GM12878 (cell line): Measurements from ENCODE around the gene BMP8B. TPM values are rescaled to one million over a fixed set of nuclear protein-coding genes. Genes with fewer than 3 reads are reported as not detected.

ENCODE experiments used
- ATAC-seq: fragments of 200-7000 bp; cut with Tn5 transposase; 3 replicates; pipeline ENCODE4 v1.9.1; 2020; ENCODE audit warnings: mild to moderate bottlenecking, moderate library complexity
- BruUV-seq: library from RNA; stranded (reverse); fragments of 400-500 nt; replicated peaks from 2 replicates; lab custom pipeline; 2021; lab: Mats Ljungman, UMichigan
- CTCF ChIA-PET: fragments of 300-600 bp; sonication (Branson Sonifier 250); formaldehyde crosslinking; extraction: SDS; loops from one replicate; lab custom pipeline; 2021; ENCODE audit warnings: inconsistent platforms; lab: Yijun Ruan, JAX
- POLR2A ChIA-PET: fragments of 350-600 bp; formaldehyde crosslinking; extraction: SDS; loops from one replicate; lab custom pipeline; 2021; ENCODE audit warnings: inconsistent platforms; lab: Charles Lee
- RAD21 ChIA-PET: fragments of 300-600 bp; sonication (Branson Sonifier 250); formaldehyde crosslinking; loops from one replicate; lab custom pipeline; 2023; ENCODE audit warnings: antibody characterized with exemption; ENCODE audit not compliant: unreplicated experiment; lab: Charles Lee
- SMC1A ChIA-PET: fragments of 300-600 bp; sonication (Branson Sonifier 250); formaldehyde crosslinking; loops from one replicate; lab custom pipeline; 2023; ENCODE audit not compliant: unreplicated experiment, uncharacterized antibody; lab: Charles Lee
- DNase-seq: peaks from one replicate; pipeline ENCODE4 v3.0.0-alpha.2; 2011; ENCODE audit warnings: low read depth, low spot score
- FAIRE-seq: peaks from 3 replicates; lab custom pipeline; 2011; peaks lifted over from hg19 to GRCh38; lab: Jason Lieb, UNC
- H2AFZ ChIP-seq: 2 replicates; pipeline ENCODE4 v1.6.0; 2011; ENCODE audit warnings: low read depth, low read length, control low read depth; ENCODE audit not compliant: control insufficient read depth
- H3K27ac ChIP-seq: 2 replicates; pipeline ENCODE4 v1.5.1; 2011; ENCODE audit warnings: control low read depth; ENCODE audit not compliant: control insufficient read depth, insufficient read depth
- H3K27me3 ChIP-seq, 2 experiments: replicated peaks in 1 of 2; 2 replicates each; pipeline versions ENCODE4 v1.6.0 to v1.6.1; 2011; ENCODE audit warnings: low read length in 1 of 2; ENCODE audit not compliant: control insufficient read depth in 2 of 2, insufficient read depth in 2 of 2
- H3K36me3 ChIP-seq, 2 experiments: 2 replicates each; pipeline ENCODE4 v1.5.1; 2011; ENCODE audit warnings: low read length in 1 of 2; ENCODE audit not compliant: control insufficient read depth in 2 of 2, insufficient read depth in 2 of 2
- H3K4me1 ChIP-seq: 2 replicates; pipeline ENCODE4 v1.6.1; 2011; ENCODE audit warnings: mild to moderate bottlenecking, low read length, moderate library complexity, mixed read lengths; ENCODE audit not compliant: control insufficient read depth, insufficient read depth
- H3K4me2 ChIP-seq: 2 replicates; pipeline ENCODE4 v1.6.0; 2011; ENCODE audit warnings: control low read depth; ENCODE audit not compliant: control insufficient read depth, insufficient read depth
- H3K4me3 ChIP-seq: fragments of 200-600 bp; sonication (generic); 2 replicates; pipeline ENCODE4 v1.5.1; 2016
- H3K79me2 ChIP-seq: 2 replicates; pipeline ENCODE4 v1.6.0; 2011; ENCODE audit warnings: low read length; ENCODE audit not compliant: control insufficient read depth, insufficient read depth
- H3K9ac ChIP-seq: 2 replicates; pipeline ENCODE4 v1.8.0; 2011; ENCODE audit warnings: low read length, control low read depth, mixed read lengths; ENCODE audit not compliant: control insufficient read depth, insufficient read depth
- H3K9me3 ChIP-seq: replicated peaks from 3 replicates; pipeline ENCODE4 v1.5.1; 2011; ENCODE audit warnings: mild to moderate bottlenecking, low read length; ENCODE audit not compliant: control insufficient read depth, insufficient read depth
- H4K20me1 ChIP-seq: 2 replicates; pipeline ENCODE4 v1.6.0; 2011; ENCODE audit not compliant: control insufficient read depth, insufficient read depth
- BCL3 ChIP-seq: IDR thresholded peaks from 2 replicates; pipeline ENCODE4 v1.6.1; 2011; ENCODE audit warnings: borderline replicate concordance, low read depth, mild to moderate bottlenecking, moderate library complexity, low read length; ENCODE audit not compliant: insufficient read depth, poor library complexity, severe bottlenecking
- BHLHE40 ChIP-seq, 2 experiments: fragments of 450-650 bp in 1 of 2; IDR thresholded peaks; 2 replicates each; pipeline ENCODE4 v1.6.1; 2011 to 2017; ENCODE audit warnings: low read depth in 2 of 2, borderline replicate concordance in 1 of 2, improper control_type of control experiment in 1 of 2, low read length in 1 of 2, mild to moderate bottlenecking in 1 of 2
- BMI1 ChIP-seq: fragments of 450-650 bp; IDR thresholded peaks from 2 replicates; pipeline ENCODE4 v1.6.1; 2016; ENCODE audit warnings: mild to moderate bottlenecking, moderate library complexity, borderline replicate concordance
- JUND ChIP-seq: IDR thresholded peaks from 2 replicates; pipeline ENCODE4 v1.6.1; 2012; ENCODE audit warnings: low read depth, mild to moderate bottlenecking, low read length, improper control_type of control experiment, moderate library complexity
- KAT2A ChIP-seq: conservative IDR thresholded peaks from 2 replicates; pipeline ENCODE4 v1.6.1; 2011; ENCODE audit warnings: low read depth, low read length; ENCODE audit not compliant: control insufficient read depth
- LARP7 ChIP-seq: fragments of 450-650 bp; IDR thresholded peaks from 2 replicates; pipeline ENCODE4 v1.6.1; 2017; ENCODE audit warnings: mild to moderate bottlenecking
- MXI1 ChIP-seq: fragments of 150-350 bp; IDR thresholded peaks from 2 replicates; pipeline ENCODE4 v1.6.1; 2011; ENCODE audit warnings: low read depth, mild to moderate bottlenecking, inconsistent platforms, low read length, improper control_type of control experiment
- NFIC ChIP-seq: IDR thresholded peaks from 2 replicates; pipeline ENCODE4 v1.6.1; 2012; ENCODE audit warnings: low read depth, mild to moderate bottlenecking, inconsistent platforms, low read length, moderate library complexity
- NKRF ChIP-seq: fragments of 450-650 bp; conservative IDR thresholded peaks from 2 replicates; pipeline ENCODE4 v1.6.1; 2017; ENCODE audit warnings: mild to moderate bottlenecking, moderate library complexity
- PKNOX1 ChIP-seq: fragments of 450-650 bp; IDR thresholded peaks from 2 replicates; pipeline ENCODE4 v1.6.1; 2016; ENCODE audit warnings: mild to moderate bottlenecking
- RELA ChIP-seq: fragments of 450-650 bp; IDR thresholded peaks from 2 replicates; pipeline ENCODE4 v1.8.0; 2014; ENCODE audit warnings: borderline replicate concordance; ENCODE audit not compliant: partially characterized antibody
- RUNX3 ChIP-seq: IDR thresholded peaks from 2 replicates; pipeline ENCODE4 v1.6.1; 2012; ENCODE audit warnings: low read length, inconsistent platforms
- SIN3A ChIP-seq: IDR thresholded peaks from 2 replicates; pipeline ENCODE4 v1.6.1; 2012; ENCODE audit warnings: low read depth, low read length, improper control_type of control experiment
- SKIL ChIP-seq: fragments of 450-650 bp; IDR thresholded peaks from 2 replicates; pipeline ENCODE4 v1.6.1; 2017; ENCODE audit warnings: mild to moderate bottlenecking, low read depth, inconsistent platforms; ENCODE audit not compliant: poor library complexity, severe bottlenecking
- SMAD1 ChIP-seq: fragments of 450-650 bp; IDR thresholded peaks from 2 replicates; pipeline ENCODE4 v1.6.1; 2018; ENCODE audit warnings: mild to moderate bottlenecking, low read depth; ENCODE audit not compliant: partially characterized antibody
- YBX1 ChIP-seq: fragments of 450-650 bp; IDR thresholded peaks from 2 replicates; pipeline ENCODE4 v1.6.1; 2016; ENCODE audit warnings: antibody characterized with exemption
- WGBS: methylation state at CpG from one replicate; pipeline ENCODE4 v1.1.6; 2016; ENCODE audit warnings: low lambda C conversion rate; ENCODE audit not compliant: insufficient replicate concordance, insufficient coverage; ENCODE audit errors: missing lambda C conversion rate; 5-methylcytosine and 5-hydroxymethylcytosine counted together
- in situ Hi-C: fragments of 300-500 bp; cut with MboI; formaldehyde crosslinking; loops from 9 replicates; pipeline ENCODE4 v1.14.3; 2018; ENCODE audit warnings: mixed read lengths
- intact Hi-C: fragments of 100-400 bp; cut with micrococcal nuclease; formaldehyde crosslinking; loops from one replicate; pipeline ENCODE4 v1.14.2; 2022; ENCODE audit not compliant: unreplicated experiment
- polyA plus RNA-seq, 11 experiments: library from polyadenylated mRNA; depleted of rRNA in 4 of 11; unstranded in 6 of 11; stranded (reverse) in 5 of 11; fragments of >200 nt; fragmentation: Nextera tagmentation in 4 of 11; fragmentation: Illumina TruSeq in 1 of 11; extraction: Ambion mirVana in 4 of 11; extraction: Trizol in 1 of 11; gene quantifications; 1 replicate in 1 of 11; 2 replicates in 10 of 11; pipeline versions ENCODE4 v1.2.1 to v1.2.3, GENCODE V29; 2011 to 2016; ENCODE audit warnings: inconsistent platforms in 2 of 11, missing spikeins in 2 of 11, low read depth in 1 of 11
- total RNA-seq, 4 experiments: library from RNA; depleted of rRNA in 3 of 4; stranded (reverse); fragments of >200 nt in 3 of 4; fragmentation: Illumina TruSeq in 1 of 4; extraction: Trizol in 1 of 4; gene quantifications; 2 replicates each; pipeline versions ENCODE4 v1.2.1 to v1.2.3, GENCODE V29; 2013 to 2021

Gene BMP8B
- total and polyA plus RNA-seq, 10 of the 15 experiments (the other 5 are each of a cell fraction or from before 2014, with no cell fraction given): 0.09 to 1.2 (median 0.52) TPM

- no peak for TF ChIP-seq MXI1
- no peak for TF ChIP-seq PKNOX1
- TF ChIP-seq YBX1: no peak
- no peak for TF ChIP-seq BMI1
- TF ChIP-seq JUND: no peak
- TF ChIP-seq RUNX3: no peak
- TF ChIP-seq NFIC: no peak
- no peak for TF ChIP-seq BCL3
- no peak for TF ChIP-seq SIN3A
Measured at GRCh38 chr1:39805385-39805784, 16.7 kb upstream of the BMP8B start (continued).

- DNase-seq: no peak
- no peaks in the 10 kb centered on the region for H4K20me1 ChIP-seq
- no peaks in the 10 kb centered on the region for H3K79me2 ChIP-seq
- no peak for TF ChIP-seq NKRF
- no peak for TF ChIP-seq RELA
- no peak for TF ChIP-seq KAT2A
- no peak for TF ChIP-seq LARP7
- no peak for TF ChIP-seq JUND
- no peak for TF ChIP-seq BHLHE40 (IDR thresholded peaks at IDR 0.05; ENCODE audit: borderline replicate concordance in 1 of 2, low read depth in 2 of 2, low read length in 1 of 2)
- TF ChIP-seq SKIL: no peak
- TF ChIP-seq SMAD1: no peak
- TF ChIP-seq, all 136 proteins: peak for 0
- WGBS: 67% methylated on average over 13 of the region's 14 CpGs
- Histone ChIP-seq H3K4me2 (no peak overlapping the region), H3K4me3 (no peak overlapping the region), H3K27ac (no peak overlapping the region), H2AFZ (no peak overlapping the region), H3K9ac (no peak overlapping the region), H3K9me3 (no peaks in the 10 kb centered on the region; the same call in 2 of the 3 replicates), H3K27me3 (no peaks in the 10 kb centered on the region), H3K36me3 (no peaks in the 10 kb centered on the region), H3K4me1 (peaks cover 6% of the 10 kb centered on the region)
- ChIA-PET CTCF (interaction anchor here (0.8 kb wide), 1 partner anchor 83 kb away, joined by 3 read pairs; no protein-coding TSS in a partner anchor), POLR2A (interaction anchor here (0.7 kb wide), 1 partner anchor 195 kb away, joined by 4 read pairs; no protein-coding TSS in a partner anchor), RAD21 (no interaction called here), SMC1A (interaction anchor here (0.6 to 1.6 kb wide), 2 partner anchors 12 to 100 kb away, joined by 3 read pairs; no protein-coding TSS in a partner anchor)
- no TSS peak for BruUV-seq
- intact Hi-C loops: no loop called here
- ATAC-seq: no peak
- FAIRE-seq: no peak
- in situ Hi-C loops: no loop called here
Measured at GRCh38 chr1:39802496-39803260, 14.0 kb upstream of the BMP8B start.
